K562 (cell line): ENCODE results near the gene TJP2. TPM values are rescaled to one million over a fixed set of nuclear protein-coding genes. Genes with fewer than 3 reads are reported as not detected.
A peak's percentile ranks its signal among the peaks of the same experiment; 100 is the strongest.

Experiments
- CEBPG ChIP-seq, 3 experiments: fragments of 200-800 bp in 1 of 3; sonication (Bioruptor generic) in 1 of 3; sonication (generic) in 1 of 3; formaldehyde crosslinking in 1 of 3; IDR thresholded peaks in 2 of 3; conservative IDR thresholded peaks in 1 of 3; 2 replicates each; pipeline versions ENCODE4 v1.6.1 to v1.8.0; 2016 to 2022; ENCODE audit warnings: missing compliant biosample characterization in 2 of 3, missing genetic modification characterization in 2 of 3, mild to moderate bottlenecking in 1 of 3, missing genetic modification reagents in 1 of 3
- CREB3L1 ChIP-seq: fragments of 450-650 bp; IDR thresholded peaks from 2 replicates; pipeline ENCODE4 v1.6.1; 2014; ENCODE audit warnings: low read depth, mild to moderate bottlenecking, moderate library complexity, borderline replicate concordance
- DEAF1 ChIP-seq: fragments of 450-650 bp; formaldehyde crosslinking; IDR thresholded peaks from 2 replicates; pipeline ENCODE4 v1.4.0; 2020; ENCODE audit warnings: mild to moderate bottlenecking, moderate library complexity
- DNMT1 ChIP-seq: fragments of 450-650 bp; IDR thresholded peaks from 2 replicates; pipeline ENCODE4 v1.6.1; 2016; ENCODE audit warnings: antibody characterized with exemption, mild to moderate bottlenecking
- FOSL1 ChIP-seq: fragments of 200-800 bp; sonication (Bioruptor generic); conservative IDR thresholded peaks from 2 replicates; pipeline ENCODE4 v1.6.1; 2016; ENCODE audit warnings: missing genetic modification characterization, missing compliant biosample characterization
- FOXP1 ChIP-seq: sonication (generic); formaldehyde crosslinking; IDR thresholded peaks from 2 replicates; pipeline ENCODE4 v1.8.0; 2022; ENCODE audit warnings: mild to moderate bottlenecking, missing genetic modification reagents
- HDAC1 ChIP-seq, 2 experiments: fragments of 450-650 bp; IDR thresholded peaks; 2 replicates each; pipeline ENCODE4 v1.6.1; 2016 to 2017; ENCODE audit warnings: inconsistent platforms in 1 of 2, mild to moderate bottlenecking in 1 of 2, moderate library complexity in 1 of 2
- HMGN3 ChIP-seq: IDR thresholded peaks from 2 replicates; pipeline ENCODE4 v1.6.1; 2011; ENCODE audit warnings: borderline replicate concordance, low read depth, mild to moderate bottlenecking, mixed read lengths, low read length; ENCODE audit not compliant: insufficient read length; ENCODE audit errors: extremely low read depth
- NELFE ChIP-seq: IDR thresholded peaks from 2 replicates; pipeline ENCODE4 v1.6.1; 2011; ENCODE audit warnings: mild to moderate bottlenecking; ENCODE audit not compliant: insufficient read depth, insufficient read length
- NFRKB ChIP-seq: fragments of 450-650 bp; IDR thresholded peaks from 2 replicates; pipeline ENCODE4 v1.6.1; 2016; ENCODE audit warnings: low read depth
- PCBP2 ChIP-seq: fragments of 200-400 bp; formaldehyde crosslinking; IDR thresholded peaks from 2 replicates; pipeline ENCODE4 v1.6.1; 2018; ENCODE audit warnings: low read length, low read depth, mild to moderate bottlenecking, moderate library complexity; ENCODE audit not compliant: poor library complexity, severe bottlenecking
- POLR2AphosphoS5 ChIP-seq: IDR thresholded peaks from 2 replicates; pipeline ENCODE4 v1.6.1; 2011; ENCODE audit warnings: mild to moderate bottlenecking, low read depth, low read length, moderate library complexity; ENCODE audit not compliant: control insufficient read depth, insufficient read depth
- TSHZ1 ChIP-seq: fragments of 250-450 bp; sonication (Bioruptor Pico); IDR thresholded peaks from 2 replicates; pipeline ENCODE4 v1.4.0; 2020; ENCODE audit warnings: mild to moderate bottlenecking, moderate library complexity
- ZNF121 ChIP-seq: sonication (generic); formaldehyde crosslinking; conservative IDR thresholded peaks from 2 replicates; pipeline ENCODE4 v1.8.0; 2022; ENCODE audit warnings: missing genetic modification reagents
- ZNF384 ChIP-seq: IDR thresholded peaks from 2 replicates; pipeline ENCODE4 v1.6.1; 2012; ENCODE audit warnings: low read depth, low read length, improper control_type of control experiment
- ZNF449 ChIP-seq: fragments of 250-450 bp; sonication (Bioruptor Pico); IDR thresholded peaks from 2 replicates; pipeline ENCODE4 v1.8.0; 2022; ENCODE audit warnings: moderate library complexity, mild to moderate bottlenecking, inconsistent platforms
- polyA plus RNA-seq, 8 experiments: library from polyadenylated mRNA; depleted of rRNA in 4 of 8; stranded (reverse) in 5 of 8; unstranded in 3 of 8; fragments of >200 nt; fragmentation: Nextera tagmentation in 2 of 8; fragmentation: Illumina TruSeq in 1 of 8; extraction: Ambion mirVana in 2 of 8; extraction: Trizol in 1 of 8; gene quantifications; 2 replicates each; pipeline versions ENCODE4 v1.2.1 to v1.2.3, GENCODE V29; 2011 to 2014; ENCODE audit warnings: inconsistent platforms in 1 of 8, missing spikeins in 1 of 8
- total RNA-seq, 7 experiments: library from RNA; depleted of rRNA in 6 of 7; stranded (reverse); fragments of >200 nt in 6 of 7; fragmentation: Illumina TruSeq in 2 of 7; extraction: Trizol in 2 of 7; gene quantifications; 2 replicates each; pipeline versions ENCODE4 v1.2.1 to v1.2.3, GENCODE V29; 2011 to 2021; ENCODE audit warnings: low replicate concordance in 1 of 7

Gene TJP2
- total and polyA plus RNA-seq, 9 of the 15 experiments (the other 6 are each of a cell fraction or from before 2014, with no cell fraction given): 4.0 to 24.1 (median 16.8) TPM

- no peak for TF ChIP-seq NFRKB
- no peak for TF ChIP-seq DEAF1
- no peak for TF ChIP-seq TSHZ1 (CRISPR knock-in tag)
- no peak for TF ChIP-seq DNMT1
- no peak for TF ChIP-seq ZNF121 (CRISPR knock-in tag)
- no peak; the same call in 1 of the 2 replicates for TF ChIP-seq POLR2AphosphoS5
- no peak for TF ChIP-seq HMGN3
- TF ChIP-seq NELFE: no peak
- no peak for TF ChIP-seq FOXP1 (CRISPR knock-in tag)
- TF ChIP-seq ZNF384: no peak
- no peak for TF ChIP-seq ZNF449 (CRISPR knock-in tag)
- TF ChIP-seq CEBPG (CRISPR knock-in tag; IDR thresholded peaks at IDR 0.05): no peak
- no peak for TF ChIP-seq CEBPG (tag; conservative IDR thresholded peaks at IDR 0.05 in 1 of 2, IDR thresholded peaks at IDR 0.05 in 1 of 2)
- TF ChIP-seq PCBP2: no peak
- peak; percentile 74 for TF ChIP-seq FOSL1 (tag)
- TF ChIP-seq CREB3L1: no peak
- peak in 1 of 2 experiments; percentile 53; a peak in 1 of 4 replicates for TF ChIP-seq HDAC1 (IDR thresholded peaks at IDR 0.05)
These were observed 14.9 kb downstream of the TJP2 start (continued) for GRCh38 chr9:69188975-69189374.
